ENCODE results near the gene PRKAG2.
A peak's percentile ranks its signal among the peaks of the same experiment; 100 is the strongest.
"Not testable (repeated sequence)": the region's sequence is repeated elsewhere in the genome, so short reads cannot be mapped to it uniquely, and the experiment has no call there.

PRKAG2 gene

DNA sequence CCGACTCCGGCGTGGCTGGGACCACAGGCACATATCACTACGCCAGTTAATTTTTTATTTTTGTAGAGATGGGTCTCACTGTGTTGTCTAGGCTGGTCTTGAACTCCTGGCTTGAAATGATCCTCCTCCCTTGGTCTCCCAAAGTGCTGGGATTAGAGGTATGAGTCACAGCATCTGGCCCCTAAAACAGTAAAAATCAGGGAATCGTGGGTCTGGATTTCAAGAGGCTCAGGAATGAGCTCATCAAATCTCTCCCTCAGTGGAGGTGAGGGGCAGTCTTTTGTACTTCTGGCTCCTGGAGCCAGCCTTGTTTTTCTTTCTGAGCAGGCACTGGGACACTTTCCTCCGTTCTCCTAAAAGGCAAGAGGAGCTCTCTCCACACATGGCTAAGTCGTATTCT, 325.1 kb downstream of the PRKAG2 start:
- no peak for DNase-seq (ENCODE audit: low spot score)

DNA sequence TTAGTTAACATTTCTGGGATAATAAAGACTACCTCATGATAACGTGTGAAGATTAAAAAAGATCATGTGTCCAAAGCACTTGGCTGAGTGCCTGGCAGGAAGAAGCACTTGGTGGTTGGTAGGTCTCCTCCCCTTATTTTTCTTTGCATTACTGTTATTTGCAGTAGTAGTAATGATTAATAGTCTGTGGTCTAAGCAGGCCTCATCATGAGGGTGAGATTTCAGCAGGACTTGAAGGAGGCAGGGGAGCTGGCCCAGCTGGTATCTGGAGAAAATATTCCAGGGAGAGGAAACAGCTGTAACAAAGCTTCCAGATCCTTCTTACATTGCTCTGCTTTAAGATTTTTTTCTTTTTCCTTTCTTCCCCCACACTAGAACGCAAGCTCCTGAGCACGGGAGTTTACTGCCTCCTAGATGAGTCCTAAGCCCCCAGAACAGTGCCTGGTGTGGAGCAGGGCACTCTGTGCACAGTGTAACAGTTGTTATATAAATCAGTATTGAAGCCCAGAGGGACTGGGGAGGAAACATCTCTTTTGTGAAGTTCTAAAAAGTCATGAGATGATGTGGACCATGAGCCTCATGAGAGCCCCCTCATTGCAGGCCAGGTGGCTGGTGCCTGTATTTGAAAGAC, 326.1 kb downstream of the PRKAG2 start:
- no peak for DNase-seq (ENCODE audit: low spot score)

DNA sequence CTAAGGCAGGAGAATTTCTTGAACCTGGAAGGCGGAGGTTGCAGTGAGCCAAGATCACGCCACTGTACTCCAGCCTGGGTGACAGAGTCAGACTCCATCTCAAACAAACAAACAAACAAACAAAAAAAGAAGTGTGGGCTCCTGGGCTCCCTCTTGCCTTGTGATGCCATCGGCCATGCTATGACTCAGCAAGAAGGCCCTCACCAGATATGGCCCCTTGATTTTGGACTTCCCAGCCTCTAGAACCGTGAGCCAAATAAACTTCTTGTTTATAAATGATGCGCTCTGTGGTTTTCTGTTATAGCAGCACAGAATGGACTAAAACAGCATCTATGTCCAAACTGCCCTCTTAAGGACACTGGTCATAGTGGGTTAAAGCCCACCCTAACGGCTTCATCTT, 327.3 kb downstream of the PRKAG2 start:
- no peak for DNase-seq (ENCODE audit: low spot score)

DNA sequence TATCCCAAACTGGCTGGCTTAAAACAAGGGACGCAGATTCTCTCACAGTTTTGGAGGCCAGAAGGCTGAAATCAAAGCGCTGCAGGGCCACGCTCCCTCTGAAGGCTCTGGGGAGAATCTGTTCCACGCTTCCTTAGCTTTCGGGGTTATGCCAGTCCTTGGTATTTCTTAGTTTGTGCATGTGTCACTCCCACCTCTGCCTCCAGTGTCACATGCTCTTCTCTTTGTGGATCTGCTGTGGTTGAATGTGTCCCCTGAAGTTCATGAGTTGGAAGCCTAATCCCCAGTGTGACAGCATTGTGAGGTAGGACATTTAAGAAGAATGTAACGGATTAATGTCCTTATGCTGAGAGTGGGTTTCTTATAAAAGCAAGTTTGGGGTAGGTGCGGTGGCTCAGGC, 327.8 kb downstream of the PRKAG2 start:
- no peak for DNase-seq (ENCODE audit: low spot score)

DNA sequence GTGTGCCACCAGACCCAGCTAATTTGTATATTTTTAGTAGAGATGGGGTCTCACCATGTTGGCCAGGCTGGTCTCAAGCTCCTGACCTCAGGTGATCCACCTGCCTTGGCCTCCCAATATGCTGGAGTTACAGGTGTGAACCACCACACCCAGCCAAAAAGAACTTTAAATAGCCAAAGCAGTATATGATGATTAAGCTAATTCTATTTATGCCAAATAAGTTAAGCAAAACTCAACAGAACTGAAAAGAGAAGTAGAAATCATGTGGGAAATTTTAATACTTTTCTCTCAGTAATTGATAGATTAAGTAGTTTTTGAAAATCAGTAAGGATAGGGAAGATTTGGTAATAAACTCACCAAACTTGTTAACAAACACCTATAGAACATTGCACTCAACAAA, 332.7 kb downstream of the PRKAG2 start:
- no peak for DNase-seq (ENCODE audit: low spot score)

DNA sequence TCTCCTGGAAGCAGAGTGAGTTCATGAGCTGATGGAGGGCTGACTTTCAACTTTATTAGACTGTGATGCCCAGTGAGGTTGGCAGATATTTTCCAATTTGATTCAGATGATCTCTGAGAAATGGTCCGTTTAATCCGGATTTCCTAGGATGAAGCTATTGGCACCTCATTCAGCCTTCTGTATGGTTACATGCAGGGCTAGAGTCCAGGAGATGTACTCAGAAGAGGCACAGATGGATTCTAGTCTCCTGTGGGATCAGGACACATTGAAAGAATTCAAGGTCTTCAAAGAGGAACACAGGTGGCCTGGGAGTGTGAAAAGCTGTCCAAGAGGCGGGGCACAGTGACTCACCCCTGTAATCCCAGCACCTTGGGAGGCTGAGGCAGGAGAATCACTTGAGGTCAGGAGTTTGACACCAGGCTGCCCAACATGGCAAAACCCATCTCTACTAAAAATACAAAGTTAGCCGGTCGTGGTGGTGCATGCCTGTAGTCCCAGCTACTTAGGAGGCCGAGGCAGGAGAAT, 334.2 kb downstream of the PRKAG2 start:
- no peak for DNase-seq (ENCODE audit: low spot score)

DNA sequence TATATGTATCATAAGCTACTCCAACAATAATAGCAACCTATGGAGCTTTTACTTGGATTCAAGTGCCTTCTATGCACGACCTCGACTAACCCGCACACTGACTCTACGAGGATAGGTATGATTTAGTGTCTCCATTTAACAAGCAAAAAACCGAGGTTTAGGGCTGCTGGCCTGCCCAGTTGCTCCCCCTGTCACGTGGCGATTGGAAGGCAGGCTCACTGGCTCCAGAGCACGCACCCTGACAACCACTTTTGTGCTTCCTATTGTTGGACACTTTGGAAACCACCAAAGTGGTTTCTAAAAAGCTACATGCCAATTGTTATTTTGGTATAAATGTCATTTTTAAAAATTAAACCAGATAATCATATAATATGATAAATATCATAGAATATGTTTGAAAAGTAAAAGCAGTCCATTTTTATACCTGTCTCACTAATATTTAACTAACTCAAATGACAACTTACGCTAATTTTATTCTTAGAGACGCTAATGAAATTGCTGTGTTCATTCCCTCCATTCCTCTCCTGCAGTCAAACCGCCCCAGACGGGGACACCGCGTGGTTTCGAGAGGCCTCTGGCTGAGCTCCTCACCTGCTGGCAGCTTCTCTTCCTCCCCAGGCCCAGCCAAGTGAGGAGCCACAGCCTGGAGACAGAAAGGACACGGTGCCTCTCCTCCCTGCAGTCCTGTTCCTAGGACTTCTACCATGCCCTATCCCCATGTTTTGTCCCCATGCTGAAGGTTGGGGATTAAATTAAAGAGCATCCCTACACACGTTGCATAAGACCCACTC, 335.0 kb downstream of the PRKAG2 start:
- DNase-seq (ENCODE audit: low spot score): no peak

DNA sequence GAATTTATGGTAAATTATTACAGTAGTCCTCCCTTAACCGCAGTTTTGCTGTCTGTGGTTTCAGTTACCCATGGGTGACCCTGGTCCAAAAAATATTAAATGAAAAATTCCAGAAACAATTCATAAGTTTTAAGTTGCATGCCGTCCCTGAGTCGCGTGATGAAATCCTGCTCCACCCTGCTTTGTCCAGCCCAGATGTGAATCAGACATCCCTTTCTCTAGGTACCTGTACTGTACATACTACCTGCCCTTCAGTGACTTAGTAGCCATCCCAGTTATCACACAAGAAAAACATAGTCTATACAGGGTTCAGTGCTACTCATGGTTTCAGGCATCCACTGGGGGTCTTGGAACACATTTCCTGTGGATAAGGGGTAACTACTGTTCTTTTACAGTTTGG, 336.8 kb downstream of the PRKAG2 start:
- no peak for DNase-seq (ENCODE audit: low spot score)

DNA sequence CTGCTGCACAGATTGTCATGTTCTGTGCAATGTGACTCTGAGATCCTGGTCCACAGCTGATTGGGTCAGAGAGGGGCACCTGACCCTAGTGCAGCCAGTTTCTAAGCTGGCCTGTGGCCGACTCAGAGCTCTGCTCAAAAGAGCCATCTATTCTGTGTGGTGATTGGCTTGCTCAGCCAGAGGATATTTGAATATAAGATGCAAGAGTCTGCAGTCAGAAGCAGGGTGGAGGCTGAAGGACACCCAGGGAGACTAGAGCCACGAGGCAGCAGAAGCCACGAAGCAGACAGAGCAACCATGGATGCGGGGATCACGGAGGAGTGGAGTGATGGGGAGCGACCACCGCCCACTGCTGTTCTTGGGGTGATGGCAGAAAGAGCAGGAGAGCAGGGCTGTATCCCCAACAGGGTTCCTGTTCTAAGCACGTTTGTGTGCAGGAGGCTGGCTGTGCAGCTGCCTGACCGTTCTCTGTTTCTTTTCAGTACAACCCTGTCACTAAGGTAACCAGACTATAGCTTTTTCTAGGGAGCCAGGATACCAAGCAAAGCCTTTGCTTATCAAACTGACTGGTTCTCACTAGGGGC, 337.7 kb downstream of the PRKAG2 start:
- no peak for DNase-seq (ENCODE audit: low spot score)

DNA sequence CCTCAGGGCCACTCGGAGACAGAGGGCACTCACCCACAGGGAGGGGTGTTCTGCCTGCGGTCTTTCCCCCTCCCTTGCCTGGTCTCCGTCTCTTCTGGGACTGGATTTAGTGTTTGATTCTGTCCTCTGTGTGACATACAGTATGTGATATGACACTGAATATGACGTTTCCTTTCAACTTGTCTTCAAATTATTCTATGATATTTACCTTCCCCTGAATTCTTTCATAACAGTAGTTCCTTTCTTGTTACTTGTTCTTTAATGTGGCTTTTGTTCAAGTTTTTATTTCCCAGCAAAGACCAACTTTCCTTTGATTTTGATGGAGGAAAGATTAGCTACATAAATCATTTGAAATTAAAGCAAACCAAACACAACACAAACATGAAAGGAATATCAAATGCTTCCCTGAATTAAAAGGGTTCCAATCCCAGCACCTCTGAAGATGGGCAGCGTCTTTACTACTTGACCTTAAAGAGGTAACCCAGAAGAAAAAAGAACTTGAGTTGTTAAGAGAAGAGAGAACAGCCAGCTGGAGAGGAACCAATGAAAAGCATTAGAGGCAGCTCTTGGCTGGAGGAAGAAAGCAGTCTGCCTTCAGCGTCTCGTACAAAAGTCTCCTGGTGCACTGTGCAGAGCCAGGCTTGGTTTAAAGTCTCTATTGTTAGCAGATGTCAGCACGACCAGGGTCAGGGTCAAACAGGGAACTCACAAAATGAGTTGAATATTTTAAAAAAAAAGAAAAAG, 338.9 kb downstream of the PRKAG2 start:
- no peak for DNase-seq (ENCODE audit: low spot score)

DNA sequence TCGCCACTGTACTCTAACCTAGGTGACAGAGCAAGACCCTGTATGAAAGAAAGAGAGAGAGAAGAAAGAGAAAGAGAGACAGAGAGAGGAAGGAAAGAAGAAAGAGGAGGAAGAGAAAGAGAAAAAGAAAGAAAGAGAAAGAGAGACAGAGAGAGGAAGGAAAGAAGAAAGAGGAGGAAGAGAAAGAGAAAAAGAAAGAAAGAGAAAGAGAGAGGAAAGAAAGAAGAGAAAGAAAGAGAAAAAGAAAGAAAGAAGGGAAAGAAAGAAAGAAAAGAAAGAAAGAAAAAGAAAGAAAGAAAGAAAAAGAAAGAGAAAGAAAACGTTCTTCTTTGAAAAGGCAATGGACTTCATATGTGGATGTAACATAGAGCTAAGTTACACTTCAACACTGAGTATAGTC, 340.7 kb downstream of the PRKAG2 start:
- DNase-seq (ENCODE audit: low spot score): not testable (repeated sequence)

DNA sequence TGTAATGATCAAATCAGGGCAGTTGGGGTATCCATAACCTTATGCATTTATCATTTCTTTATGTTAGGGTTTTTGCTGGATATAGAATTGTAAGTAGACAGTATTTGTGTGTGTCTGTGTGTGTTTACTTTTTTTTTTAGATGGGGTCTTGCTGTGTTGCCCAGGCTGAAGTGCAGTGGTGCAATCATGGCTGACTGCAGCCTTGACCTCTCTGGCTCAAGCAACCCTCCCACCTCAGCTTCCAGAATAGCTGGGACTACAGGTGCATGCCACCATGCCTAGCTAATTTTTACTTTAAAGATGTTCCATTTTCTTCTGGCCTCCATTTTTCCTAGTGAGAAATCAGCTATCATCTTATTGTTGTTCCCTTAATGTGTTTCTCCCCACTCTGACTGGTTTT, 347.1 kb downstream of the PRKAG2 start:
- no peak for DNase-seq (ENCODE audit: low spot score)

DNA sequence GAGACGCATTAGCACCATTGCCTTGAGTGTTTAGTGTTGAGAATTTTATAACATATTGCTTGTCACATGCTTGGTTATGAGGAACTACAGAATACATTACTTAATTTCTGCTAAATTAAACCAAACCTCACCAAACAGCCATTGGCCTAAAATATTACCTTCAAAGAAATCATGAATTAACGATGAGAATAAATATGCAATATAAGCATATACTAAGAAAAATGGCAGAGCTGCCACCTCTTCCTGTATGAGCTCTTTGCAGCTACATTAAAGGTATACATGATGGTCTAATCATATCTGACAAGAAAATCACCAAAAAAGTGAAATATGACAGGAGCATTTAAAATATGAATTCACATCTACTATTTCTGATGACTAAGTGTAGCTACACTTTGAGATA, 352.1 kb downstream of the PRKAG2 start:
- DNase-seq (ENCODE audit: low spot score): no peak

DNA sequence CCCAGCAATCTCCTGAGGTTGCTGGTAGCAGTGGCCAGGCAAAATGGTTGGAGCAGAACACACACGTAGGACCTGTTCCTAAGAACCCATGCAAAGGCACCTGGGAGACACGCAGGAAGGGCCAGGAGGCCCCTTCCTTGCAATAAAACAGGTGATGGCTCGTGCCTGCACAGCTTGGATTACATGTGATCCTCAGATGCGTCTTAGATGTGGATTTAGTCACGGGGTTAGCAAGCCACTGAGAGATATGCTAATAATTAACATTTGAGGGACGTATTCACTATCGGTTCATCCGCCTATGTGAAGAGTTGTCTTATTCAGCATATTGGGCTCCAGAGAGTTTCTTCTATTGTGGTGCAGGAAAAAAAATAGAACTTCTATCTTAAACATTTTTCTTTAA, 352.6 kb downstream of the PRKAG2 start:
- DNase-seq (ENCODE audit: low spot score): no peak

DNA sequence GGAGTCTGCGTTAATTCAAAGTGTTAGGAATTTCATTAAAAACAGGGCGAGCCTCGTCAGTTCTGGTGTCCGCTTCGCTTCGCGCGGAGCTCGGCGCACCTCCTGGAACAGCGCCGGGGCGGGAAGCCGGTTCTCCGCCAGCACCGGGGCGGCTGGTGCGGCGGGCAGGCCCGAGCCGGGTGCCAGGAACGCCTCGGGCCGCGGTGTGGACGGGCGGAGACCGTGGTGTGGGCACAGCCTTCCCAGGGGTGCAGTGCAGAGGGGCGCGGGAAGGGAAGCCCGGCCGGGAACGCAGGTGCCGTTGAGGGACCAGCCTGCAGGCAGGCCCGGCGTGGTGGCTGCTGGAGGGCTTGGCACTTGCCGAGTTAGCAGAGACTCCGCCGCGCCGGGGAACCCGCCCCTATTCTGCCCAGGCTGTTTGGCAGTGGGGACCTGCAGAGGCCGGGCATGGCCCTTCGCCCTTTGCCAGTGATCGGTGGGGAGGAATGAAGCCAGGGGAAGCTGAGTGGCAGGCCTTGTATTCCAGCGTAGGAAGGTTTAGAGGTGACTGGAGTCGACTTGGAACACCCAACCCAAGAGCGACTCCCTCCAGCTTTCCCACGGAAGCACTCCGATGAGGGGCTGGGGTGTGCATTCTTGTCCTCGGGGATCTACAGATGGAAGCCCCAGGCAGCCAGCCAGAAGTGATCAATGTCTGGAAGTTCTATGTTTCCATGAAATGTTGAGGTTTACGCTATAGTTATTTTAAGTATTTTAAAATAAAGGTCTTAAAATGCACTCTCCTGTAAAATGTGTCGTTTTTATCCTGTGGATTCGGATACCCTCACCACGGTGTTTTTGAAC, 356.3 kb downstream of the PRKAG2 start:
- DNase-seq (ENCODE audit: low spot score): peak; percentile 33

DNA sequence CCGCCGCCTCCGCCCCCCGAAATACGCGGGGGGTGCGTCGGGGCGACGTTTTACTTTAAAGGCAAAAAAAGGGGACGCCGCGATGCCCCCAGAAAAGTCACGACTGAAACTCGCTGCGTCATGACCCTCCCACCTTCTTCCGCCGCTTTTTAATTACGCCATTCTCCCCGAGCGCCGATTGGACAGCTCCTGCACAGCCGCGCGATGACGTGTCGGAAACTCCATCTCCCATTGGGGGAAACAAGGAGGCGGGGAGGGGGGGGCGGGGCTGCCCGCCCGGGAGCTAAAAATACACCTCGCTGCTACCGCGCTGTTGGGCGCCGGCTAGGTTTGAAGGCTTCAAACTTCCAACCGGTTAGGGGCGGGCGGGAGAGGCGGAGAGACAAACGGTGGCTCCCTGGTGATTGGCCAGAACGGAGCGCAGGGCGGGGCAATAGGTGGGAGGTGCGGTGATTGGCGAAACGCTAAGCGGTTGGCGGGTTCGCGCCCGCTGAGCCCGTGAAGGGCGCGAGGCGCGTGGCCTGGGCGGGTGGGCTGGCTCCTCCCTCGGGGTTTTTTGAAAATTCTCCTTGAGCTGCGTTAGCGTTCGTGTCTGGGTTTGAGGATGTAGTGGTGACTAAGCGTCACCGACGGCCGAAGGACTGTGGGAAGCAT, 357.0 kb downstream of the PRKAG2 start, which contains the start of gene RHEB:
RHEB (minus strand) TSS at position 131 of the 654 bp plus-strand sequence. CDS start 384 bp downstream, outside the sequence.
- peak; percentile 94 for DNase-seq (ENCODE audit: low spot score)

DNA sequence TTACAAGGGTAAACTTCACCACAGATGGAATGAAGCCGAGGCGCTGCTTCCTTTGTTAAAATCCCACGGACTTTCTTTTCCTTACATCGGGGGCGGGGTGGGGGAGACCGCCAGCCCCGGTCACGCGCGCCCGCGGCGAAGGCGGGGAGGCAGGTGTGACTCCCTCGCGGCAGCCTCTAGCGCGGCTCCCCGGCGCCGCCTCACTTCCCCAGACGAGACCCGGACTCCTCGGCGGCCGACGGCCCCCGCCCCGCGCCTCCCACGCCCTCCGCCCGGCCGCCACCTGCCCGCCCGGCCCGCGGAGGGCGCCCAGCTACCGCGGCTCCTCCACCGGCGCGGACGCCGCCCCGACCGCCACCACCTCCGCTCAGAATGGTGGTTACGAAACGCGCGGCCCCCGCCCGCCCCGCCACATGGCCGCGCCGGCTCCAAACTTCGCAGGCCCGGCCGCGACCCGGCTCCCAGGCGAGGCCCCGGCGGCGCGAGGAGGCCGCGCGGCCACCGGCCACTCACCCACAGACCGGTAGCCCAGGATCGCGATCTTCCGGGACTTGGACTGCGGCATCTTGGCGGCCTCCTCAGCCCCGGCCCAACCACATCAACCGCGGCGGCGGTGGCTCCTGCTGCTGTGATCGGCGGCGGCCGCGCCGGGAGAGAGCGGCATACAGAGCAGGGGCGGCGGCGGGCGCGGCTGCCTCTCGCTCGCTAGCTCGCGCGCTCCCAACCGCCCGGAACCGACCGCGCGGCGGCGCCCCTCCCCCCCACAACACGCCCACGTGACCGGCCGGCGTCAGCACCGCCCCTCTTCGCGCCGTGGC, 357.8 kb downstream of the PRKAG2 start:
- peak; percentile 59 for DNase-seq (ENCODE audit: low spot score)

DNA sequence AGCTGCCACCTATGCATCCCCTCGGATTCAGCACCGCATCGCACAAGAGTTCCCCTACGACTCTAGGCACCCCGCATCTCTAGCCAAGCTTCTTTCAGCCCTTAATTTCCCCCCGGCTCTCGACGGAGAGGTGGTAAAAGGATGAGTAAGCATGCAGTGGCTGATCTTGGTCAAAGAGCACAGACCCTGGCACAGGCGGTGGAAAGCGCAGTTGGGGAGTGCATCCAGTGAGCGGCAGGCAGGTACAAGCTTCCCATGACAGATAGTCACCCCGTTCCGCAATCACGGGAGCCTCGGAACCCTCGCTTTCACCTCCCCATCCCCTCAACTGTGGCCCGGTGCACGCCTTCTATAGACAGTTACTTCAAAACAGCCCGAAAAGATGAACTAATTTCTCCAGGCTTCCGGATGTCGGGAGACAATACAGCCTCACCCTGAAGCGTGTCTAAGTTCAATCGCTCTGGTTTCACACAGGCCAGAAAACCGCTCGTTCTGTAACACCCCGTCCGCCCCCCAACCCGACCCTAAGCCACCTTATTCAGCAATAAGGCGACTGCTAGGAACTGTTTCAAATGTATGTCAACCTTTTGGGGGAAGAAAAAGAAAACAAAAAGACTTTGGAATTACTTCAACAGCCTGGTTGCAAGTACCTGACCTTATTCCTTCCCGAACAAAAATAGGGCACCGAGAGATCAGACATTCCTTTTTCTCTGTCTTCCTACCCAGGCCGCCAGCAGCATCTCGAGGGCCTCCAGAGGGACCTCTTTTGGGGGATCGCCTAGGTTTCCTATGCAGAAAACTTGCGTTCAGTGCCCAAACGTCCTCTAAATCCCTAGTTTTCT, 358.6 kb downstream of the PRKAG2 start:
- DNase-seq (ENCODE audit: low spot score): peak; percentile 8

DNA sequence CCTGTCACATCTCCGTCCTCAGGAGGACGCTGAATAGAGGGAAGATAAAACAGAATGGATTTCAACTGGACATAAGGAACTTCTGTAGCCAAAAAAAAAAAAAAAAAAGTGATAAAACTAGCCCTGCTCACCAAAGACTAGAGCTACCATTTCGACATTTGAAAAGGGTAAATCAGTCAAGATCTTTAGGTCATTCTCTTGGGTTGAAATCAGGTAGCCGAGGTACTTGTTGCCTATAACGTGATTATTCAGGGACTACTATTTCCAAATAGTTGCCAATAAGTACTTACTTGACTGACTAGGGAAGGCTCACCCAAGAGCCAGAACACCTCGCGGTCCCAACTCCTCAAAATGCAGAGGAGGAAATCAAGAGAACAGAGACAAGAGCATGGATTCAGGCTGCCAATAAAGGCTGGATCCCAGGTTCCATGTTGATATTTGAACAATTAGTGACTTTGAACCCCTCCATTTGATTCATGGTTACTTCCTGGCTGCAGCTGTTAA, 359.3 kb downstream of the PRKAG2 start:
- no peak for DNase-seq (ENCODE audit: low spot score)
